GM21360 (cell line): ENCODE data around the gene GPR4.
A peak's percentile ranks its signal among the peaks of the same experiment; 100 is the strongest.
"Not testable (repeated sequence)": the region's sequence is repeated elsewhere in the genome, so short reads cannot be mapped to it uniquely, and the experiment has no call there.

ENCODE experiments used
- ATAC-seq: cut with Tn5 transposase; IDR thresholded peaks from one replicate; pipeline ENCODE4 v1.9.1; 2021; ENCODE audit warnings: mild to moderate bottlenecking, moderate library complexity; ENCODE audit not compliant: unreplicated experiment

GPR4 gene

DNA sequence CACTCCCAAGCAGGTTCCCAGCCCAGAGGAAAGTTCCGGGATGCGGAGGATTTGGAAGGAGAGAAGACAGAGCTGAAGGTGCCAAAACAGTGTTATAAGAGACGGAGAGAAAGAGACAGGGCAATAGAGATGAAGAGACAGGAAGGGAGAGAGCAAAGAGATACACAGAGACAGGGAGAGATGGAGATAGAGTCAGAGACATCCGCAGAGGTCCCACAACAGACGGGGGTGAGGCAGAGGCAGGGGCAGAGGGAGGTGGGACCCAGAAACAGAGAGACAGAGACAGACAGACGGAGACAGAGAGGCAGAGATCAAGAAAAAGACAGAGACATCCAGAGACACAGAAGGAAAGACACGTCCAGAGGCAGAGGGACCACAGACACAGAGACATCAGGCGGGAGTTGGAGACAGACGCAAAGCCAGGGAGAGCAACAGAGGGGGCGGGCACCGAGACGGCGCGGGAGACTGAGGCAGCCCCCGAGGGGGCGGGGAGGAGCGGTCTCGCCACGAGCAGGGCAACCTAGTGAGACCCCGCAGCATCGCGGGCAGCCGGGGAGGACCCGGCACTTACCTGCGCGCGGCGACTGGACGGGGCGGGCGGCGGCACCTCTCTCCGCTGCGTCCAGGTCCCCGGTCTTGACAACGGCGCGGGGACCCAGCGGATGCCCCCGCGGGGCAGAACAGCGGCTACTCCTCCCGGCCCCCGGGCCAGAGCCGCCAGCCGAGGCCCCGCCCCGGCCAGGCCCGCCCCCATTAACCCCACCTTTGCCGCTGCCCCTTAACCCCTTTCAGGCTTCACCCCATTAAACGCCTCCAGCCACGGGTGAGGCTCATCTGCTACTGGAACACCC, at the start of gene GPR4:
GPR4 (minus strand) TSS at position 689 of the 851 bp plus-strand sequence. CDS start 10,346 bp downstream, outside the sequence.
- no peak for ATAC-seq

DNA sequence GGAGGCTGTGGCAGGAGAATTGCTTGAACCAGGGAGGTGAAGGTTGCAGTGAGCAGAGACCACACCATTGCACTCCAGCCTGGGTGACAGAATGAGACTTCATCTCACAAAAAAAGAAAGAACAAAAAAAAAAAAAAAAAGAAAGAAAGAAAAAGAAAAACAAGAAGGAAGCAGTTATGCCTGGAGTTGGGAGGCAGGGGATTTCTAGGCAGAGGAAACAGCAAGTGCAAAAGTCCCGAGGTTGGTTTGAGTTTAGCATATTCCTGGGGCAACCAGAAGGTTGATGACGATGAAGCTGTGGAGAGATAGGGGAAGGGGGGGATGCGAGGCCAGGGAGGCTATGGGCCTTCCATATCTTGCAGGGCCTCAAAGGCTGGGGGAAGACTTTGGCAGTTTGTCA, 48.7 kb upstream of the GPR4 start:
- no peak for ATAC-seq

DNA sequence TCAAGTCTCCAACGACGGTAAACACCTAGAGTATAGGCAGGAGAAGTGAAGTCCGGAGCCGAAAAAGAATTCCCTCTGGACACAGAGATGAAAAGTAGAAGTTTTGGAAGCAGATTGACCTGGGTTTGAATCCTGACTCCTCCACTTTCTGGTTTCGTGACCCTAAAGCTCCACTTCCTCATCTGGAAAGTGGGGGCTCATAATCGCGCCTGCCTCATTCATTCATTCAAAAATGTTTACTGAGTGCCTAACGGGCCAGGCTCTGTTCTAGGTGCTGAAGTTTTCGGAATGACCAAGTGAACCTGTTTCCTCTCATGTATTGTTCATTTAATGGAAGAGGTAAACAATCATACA, 44.3 kb upstream of the GPR4 start:
- ATAC-seq = no peak

DNA sequence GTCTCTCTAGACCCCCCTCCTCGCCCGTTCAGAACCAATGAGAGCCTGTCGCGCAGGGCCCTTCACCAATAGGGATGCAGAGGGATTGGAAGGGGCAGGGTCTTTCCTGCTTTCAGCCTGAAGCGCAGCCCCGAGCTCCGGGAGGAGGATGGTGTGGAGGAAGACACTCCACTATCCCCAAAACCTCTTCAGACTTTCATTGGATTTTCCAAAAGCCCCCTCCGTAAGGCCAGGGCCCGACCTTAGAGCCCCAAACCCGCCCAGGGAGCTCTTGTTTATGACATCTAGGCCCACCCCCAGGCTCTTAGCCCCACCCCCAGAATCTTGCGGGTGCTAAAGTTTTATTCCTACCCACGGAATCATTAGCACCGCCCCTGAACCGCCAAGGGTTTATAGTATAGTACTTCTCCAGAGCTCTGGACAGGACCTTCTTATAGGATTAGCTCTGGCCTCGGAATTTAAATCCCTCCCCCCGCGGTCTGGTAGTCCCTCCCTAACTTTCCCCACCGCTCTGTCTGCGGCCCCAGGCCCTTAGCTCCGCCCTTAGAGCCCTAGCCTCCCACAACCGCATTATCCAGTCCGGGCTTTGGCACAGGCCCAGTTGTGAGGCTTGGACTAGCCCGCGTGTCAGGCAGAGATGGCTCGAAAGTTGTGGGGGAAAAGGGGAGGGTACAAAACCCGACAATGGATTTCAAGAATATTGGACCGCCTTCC, 43.8 kb upstream of the GPR4 start:
- ATAC-seq = no peak

DNA sequence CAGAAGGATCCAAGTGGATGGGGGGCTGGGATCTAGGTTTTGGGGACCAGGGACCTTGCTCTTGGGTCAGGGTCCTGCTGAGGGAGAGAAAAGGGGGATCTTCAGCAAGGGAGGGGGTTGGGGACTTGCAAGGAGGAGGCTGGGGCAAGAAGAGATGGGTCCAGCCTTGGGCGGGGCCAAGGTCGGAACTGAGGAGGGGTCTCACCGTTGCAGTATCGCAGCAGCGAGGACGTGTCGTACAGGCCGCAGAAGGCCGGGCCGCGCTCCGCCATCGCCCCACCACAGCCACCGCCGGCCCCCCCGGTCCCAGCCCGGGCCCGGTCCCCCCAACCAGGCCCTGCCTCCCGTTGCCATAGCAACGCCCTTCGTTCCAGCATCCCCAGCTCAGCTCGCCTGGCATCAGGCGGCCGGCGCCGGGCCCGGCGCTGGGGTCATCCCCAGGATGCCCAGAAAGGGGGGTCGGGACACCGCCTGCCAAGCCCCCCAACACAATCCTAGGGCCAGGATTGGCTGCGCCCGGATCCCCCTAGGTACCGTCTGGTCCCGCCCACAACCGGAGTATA, 43.1 kb upstream of the GPR4 start:
- no peak for ATAC-seq

DNA sequence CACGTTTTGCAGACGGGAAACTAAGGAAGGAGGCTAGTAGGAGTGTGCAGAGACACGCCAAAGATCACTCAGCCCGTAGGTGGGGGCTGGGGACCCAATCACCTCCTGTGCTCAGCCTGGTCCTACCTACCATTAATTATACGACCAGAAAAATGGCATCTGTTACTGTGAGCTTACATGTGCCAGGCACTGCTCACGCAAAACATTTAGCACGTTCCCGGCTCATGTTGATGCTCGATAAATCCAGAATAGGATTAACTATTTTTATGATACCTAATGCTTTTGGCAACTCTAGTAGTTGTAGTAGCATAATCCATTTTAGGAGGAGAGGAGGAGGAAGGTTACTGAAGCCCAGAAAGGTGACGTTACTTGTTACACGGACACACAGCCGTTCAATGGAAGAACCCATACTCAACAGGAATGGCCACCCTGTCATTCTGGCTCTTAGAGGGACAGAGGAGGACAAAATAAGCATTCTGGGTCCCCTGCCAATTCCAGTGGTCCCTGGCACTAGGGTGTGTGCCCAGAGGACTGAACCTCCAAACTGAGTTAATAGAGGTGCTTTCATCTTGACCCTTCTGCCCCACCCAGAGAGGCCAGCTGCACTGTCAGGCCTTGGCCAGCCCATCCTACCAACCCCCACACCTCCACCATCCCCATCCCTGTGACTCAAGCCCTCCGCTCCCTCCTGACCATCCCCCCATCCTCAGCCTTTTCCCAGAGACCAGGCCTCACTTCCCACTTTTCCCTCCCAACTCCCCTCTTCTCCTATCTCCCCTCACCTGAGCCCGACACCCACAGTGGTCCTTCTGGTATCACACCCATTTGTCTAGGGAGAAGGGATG, 42.1 kb upstream of the GPR4 start:
- no peak for ATAC-seq

DNA sequence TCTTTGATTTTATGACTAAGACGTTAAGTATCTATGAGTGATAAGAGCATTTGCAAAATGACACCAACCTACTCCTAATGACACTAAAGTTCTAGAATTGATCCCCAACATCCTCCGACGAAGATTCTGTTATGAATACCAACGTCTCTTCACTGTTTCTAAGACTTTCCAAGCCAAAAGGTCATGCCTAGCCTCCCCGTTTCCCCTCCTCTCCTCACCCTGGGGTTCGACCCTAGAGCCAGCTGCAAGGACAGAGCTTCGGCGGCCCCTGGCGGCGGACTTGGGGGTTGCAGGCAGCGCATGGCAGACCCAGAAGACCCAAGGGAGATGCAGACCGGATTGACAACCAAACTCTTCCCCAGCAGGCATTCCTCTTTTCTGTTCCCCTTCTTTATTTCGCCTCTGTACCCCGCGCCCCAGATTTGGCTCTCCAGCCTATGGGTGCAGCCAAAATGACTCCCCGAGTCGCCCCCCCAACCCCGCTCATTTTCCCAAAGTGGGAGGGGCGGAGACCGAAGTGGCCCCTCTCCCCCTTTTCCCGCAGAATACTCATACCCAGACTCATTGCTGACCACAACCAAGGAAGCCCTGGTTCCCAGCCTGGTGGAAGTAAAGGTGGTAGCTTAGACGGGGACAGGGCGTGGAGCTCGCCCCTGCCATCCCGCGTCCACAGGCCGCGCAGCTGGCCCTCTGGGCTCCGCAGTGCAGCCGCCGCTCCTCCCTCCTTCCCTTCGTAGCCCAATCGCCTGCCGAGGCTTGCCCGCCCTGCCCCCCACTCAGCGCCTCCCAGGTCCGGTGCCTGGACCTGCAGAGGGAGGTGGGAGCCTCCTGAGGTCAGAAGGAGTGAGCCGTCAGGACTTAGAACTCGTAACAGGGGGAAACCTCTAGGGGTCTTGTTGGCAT, 41.3 kb upstream of the GPR4 start:
- ATAC-seq = peak; percentile 38

DNA sequence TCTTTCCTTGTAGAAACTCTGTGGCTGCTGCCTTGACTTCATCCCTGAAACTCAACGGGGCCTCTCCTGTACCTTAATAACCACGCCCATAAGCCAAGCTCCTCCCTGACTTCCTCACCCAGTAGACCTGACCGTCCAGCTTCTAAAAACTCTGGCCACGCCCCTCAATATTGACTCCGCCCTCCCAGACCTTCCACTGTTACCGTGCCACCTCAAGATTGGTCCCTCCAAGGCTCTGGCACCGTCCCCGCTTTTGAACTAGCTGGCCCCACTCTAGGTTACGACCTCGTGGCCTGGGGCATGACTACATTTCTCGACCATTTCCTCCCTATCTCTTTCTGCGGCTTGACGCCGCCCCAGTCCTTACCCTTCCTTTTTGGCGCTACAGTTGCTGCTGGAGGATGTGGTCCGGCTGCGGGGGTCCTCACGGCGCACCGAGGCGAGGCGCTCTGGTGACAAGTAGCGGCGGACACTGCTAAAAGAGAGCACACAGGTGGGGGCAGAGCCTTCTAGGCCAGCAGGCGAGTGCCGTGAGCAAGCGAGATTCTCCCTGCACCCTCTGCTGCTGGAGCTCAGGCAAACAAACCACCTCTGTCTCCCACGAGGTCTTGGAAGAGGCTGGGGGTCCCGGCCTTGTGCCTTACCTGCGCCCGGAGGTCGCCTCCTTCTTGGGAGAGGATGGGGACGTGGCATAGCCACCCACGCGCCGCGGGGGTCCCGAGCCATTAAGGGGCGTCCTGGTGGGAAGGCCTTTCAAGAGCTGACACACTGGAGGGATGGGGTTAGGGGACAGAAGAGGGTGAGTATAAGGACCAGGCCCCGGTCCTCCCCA, 39.5 kb upstream of the GPR4 start:
- ATAC-seq = no peak

DNA sequence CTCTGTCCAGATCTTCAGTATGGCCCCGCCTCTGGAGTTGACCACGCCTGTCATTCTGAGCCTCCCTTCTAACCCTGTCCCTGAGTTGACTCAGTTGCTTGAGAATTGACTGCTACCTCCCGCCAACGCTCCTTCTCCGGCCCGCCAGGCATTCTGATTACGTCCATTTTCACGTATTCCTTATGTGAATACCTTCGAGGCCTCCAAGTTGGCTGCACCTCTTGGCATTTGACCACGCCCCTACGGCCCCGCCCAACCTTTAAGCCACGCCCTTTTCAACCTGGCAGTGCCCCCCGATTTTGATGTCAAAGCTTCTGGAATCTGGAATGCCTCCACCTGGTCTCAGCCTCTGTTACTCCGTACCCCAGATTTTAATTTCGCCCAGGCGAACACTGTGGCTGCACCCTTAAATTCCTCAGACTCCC, 38.8 kb upstream of the GPR4 start:
- ATAC-seq = no peak

DNA sequence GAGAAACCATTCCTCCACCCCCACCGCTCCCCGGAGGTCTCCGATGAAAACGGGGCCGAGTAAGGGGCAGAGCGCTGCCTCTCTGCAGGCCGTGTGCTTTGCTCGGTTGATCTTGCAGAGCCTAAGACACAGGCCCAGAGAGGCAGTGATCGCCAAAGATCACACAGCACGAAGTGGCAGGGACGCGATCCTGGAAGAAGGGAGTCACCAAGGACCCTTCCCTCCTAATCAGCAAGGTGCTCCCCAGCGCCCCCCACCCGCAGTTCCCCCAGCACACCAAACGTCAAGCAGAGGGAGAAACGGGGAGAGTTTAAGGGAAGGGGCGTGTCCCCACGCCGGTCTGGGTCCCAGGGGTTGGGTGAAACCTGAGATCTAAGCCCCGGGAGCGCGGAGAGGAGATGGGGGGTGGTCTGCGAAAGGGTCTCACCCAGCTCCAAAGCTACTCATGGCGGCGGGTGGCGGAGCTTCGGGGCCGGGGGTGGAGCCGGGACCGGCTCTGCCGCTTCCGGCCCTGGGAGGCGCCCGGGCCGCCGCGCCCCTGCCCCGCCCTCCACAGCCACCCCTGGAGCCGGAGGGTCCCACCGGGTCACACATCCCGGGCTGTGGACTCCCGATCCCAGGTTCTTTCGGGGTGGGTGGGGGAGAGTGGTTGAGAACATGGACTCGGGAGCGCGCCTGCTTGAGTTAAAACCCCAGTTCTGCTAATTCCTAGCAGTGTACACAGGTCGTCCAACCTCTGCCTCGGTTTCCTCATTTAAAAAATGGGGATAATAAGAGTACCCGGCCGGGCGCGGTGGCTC, 37.1 kb upstream of the GPR4 start, which contains the start of gene EML2:
EML2 (minus strand) TSS at position 468 of the 800 bp plus-strand sequence; CDS start at position 447, 21 bp downstream.
- ATAC-seq = no peak

DNA sequence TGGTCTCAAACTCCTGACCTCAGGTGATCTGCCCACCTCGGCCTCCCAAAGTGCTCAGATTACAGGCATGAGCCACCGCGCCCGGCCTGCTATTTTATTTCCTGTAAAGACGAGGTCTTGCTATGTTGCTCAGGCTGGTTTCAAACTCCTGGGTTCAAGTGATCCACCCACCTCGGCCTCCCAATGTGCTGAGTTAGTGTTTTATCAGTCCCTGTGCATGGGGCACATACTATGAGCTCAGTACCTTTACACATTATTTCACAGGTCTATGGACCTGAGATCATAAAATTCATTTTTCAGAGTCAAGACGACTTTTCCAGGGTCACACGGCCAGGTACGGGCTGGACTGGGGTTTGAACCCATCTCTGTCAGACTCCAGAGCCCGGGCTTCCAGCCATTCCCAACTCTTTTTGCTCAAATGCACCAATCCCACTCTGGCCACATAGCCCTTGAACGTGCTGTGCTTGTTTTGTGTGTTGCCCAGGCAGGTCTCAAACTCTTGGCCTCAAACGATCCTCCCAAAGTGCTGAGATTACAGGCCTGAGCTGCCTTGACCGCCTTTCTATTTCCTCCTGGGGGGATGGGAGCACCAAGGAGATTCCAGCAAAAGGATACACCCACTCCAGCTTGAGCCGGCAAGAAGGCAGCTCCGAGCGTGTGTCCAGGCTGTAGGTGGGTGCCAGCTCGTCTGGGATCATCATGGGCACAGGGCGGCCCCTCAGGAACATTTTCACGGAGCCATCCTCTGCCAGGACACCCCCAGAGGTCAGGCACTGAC, 36.1 kb upstream of the GPR4 start:
- no peak for ATAC-seq

DNA sequence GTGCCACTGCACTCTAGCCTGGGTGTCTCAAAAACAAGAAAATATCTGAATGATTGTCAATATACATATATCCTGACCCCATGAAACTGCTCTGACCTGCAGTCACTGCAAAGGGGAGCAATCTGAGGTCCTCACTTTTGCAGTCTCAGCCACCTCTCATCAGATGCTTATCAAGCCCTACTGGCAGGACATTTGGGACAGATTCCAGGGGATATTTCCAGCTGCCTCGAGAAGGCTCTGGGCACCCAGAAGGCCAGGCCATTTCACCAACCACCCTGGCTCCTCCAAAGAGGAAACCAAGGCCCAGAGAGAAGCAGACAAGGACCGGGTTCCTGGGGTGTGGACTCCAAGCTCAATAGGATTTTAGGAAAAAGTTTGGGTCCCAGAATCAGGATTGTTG, 34.9 kb upstream of the GPR4 start:
- no peak for ATAC-seq

DNA sequence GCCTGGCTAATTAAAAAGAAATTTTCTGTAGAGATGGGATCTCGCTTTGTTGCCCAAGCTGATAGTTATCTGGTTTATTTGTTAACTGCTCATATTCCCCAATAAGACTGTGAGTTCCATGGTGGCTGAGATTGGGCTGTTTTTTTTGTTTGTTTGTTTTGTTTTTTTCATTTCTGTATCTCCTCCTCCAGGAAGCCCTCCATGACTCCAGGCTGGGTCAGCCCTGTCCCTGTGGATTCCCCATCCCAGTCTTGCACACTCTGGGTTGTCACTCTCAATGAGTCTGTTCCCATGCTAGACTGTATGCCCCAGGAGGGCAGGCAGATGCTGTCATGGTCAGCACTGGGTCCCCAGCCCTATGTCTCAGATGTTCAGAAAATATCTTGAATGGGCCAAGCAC, 34.3 kb upstream of the GPR4 start:
- ATAC-seq = no peak

DNA sequence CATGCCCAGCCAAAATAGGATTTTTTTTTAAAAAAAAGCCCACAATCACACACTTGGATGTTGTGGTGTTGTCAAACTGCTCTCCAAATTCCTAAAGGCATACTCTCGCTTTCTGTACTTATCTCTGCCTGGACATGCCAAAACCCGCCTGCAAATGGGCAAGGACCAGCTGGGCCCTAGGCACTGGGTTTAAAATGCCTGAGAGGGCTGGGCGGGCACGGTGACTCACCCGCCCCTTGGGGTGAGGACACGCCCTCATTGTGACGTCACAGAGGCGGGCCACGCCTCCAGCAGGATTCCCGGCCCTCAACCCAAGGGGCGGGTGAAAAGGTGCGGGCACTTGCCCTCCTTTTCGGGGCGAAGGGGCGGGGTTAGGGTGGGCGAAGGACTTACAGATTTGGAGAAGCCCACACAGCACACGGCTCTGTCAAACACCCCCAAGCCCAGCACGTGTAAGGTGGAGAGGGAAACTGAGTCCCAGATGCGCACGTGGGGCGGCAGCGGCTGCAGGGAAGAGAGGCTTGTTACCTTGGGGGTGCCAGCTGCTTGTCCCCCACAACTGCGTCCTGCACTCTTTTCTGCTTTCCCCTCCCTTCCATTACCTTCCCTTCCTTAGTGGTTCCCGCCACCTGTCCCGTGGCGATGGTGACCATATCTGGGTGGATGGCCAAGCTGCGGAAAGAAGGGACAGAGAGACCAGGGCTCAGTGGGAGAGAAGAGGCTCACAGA, 30.6 kb upstream of the GPR4 start:
- no peak for ATAC-seq

DNA sequence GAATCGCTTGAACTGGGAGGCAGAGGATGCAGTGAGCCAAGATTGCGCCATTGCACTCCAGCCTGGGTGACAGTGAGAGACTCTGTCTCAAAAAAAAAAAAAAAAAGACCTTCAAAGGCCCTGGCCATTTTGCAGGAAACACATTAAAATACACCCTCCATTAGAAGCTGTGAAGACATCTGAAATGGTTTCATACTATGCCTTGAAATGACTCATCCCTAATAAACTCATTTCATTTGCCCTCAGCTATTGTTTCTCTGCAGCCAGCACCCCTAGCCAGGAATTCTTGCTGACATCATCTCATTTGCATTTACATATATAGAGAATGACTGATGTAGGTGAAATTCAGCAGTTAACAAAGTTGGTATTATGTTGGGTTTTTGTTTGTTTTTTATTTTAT, 28.5 kb upstream of the GPR4 start:
- ATAC-seq = no peak

DNA sequence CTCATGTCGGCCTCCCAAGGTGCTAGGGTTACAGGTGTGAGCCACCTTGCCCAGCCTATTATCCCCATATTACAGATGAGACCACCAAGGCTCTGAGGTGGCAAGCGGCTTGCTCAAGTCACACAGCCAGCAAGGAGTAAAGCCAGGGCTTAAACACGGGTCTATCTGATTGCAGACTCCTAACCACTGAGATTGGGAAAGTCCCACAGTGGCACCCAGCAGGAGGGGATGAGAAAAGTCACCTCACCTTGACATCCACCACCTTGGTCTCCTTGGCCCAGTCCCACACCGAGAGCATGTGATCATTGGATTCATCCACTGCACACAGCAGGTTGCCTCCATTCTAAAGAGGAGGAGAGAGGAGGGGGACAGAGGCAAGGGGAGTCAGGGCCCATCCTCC, 27.7 kb upstream of the GPR4 start:
- no peak for ATAC-seq

DNA sequence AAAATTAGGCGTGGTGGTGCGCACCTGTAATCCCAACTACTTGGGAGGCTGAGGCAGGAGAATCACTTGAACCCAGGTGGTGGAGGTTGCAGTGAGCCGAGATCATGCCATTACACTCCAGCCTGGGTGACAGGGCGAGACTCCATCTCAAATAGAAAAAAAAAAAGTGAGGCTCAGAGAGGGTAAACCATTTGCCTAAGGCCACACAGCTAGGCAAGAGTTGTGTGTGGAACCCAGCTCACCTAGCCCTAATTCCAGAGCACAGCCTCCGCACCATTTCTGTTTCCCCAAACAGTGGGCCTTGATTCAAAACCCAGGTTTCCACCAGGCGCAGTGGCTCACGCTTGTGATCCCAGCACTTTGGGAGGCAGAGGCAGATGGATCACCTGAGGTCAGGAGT, 26.2 kb upstream of the GPR4 start:
- ATAC-seq = not testable (repeated sequence)
